Activated T-cell treated with anti-CD3 and anti-CD28 coated beads, Interleukin-2, amount 50 U/mL, for 48 hours (primary cell): ENCODE measurements around the gene RCN1.
"Not testable (repeated sequence)": the region's sequence is repeated elsewhere in the genome, so short reads cannot be mapped to it uniquely, and the experiment has no call there.

ENCODE experiments used
- DNase-seq, 2 experiments: peaks; one replicate each; pipeline ENCODE4 v3.0.0-alpha.2; 2020

The RCN1 gene

DNA sequence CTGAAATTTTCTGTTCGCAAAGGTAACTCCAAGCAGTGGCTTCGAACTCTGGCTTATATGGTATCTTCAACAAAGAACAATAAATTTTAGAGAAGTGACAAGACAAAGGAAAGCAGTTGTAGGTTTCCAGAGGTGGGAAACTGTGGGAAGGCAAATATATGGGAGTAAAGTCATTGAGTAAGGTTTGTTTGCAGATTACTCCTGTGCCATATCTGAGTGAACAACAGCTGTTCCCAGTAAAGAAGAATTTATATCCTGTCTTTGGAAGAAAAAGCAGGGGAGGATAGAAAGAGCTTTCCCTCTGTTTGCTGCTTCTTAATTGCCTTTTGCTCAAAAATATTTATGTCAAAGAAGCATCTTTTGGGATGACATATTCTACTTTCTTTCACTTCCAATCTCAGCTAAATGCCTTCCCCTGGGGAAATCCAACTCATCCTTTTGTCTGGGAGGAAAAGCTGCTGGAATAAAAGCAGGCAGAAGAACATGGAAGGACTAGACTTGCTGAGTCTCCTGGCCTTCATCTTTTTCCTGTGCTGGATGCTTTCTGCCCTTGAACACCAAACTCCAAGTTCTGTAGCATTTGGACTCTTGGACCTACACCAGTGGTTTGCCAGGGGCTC lies 10.4 kb upstream of the RCN1 start:
- no peak for DNase-seq

DNA sequence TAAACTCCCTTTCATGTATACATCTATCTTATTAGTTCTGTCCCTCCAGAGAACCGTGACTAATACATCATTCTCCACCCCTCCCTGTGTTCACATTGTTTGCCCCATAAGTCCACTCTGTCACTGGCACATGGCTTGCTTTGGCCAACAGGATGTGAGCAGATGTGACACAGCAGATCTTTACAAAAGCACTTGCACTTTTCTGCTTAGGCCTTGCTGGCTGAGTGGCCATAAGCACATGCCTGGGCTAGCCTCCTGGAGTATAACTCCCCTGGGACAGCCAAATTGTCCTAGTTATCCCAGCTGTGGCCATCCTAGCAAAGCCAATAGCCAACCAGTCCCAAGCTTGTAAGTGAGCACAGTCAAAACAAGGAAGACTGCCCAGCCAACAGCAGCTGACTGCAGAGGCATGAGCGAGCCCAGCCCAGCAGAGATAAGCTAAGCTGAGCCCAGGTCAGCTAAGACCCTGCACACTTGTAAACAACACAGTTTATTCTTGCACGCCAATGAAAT lies 9.7 kb upstream of the RCN1 start:
- no peak for DNase-seq

GRCh38 chr11:32081901-32082300 lies 9.0 kb upstream of the RCN1 start:
- DNase-seq: no peak

DNA sequence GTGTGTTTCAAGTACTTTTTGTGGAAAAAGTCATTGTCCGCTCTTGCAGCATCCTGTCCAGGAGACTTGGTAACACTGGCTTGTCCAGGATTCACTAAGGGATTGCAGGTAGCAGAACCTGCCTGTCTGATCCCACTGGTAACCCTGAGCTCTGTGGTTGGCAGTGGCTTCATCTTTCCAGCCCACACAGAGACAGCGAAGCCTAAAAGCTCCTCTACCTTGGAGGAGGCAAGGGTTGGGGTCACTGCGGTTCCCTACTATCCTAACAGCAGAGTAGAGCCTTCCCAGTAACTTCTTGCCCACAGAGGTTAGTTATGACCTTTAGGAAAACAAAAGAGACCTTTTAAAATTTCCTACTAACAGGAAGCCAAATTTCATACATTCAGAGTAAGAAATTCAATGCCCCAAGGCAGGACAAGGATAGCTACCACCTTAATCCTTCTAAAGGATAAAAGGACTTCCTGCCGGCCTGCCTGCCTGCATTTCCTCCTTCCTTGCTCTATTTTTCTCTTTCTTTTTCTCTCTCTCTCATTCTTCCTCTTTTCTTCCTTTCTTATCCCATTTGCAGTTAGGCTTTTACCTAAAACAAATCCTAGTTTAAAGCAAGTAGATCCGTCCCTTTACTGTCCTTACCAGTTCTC lies 8.4 kb upstream of the RCN1 start:
- DNase-seq: no peak

DNA sequence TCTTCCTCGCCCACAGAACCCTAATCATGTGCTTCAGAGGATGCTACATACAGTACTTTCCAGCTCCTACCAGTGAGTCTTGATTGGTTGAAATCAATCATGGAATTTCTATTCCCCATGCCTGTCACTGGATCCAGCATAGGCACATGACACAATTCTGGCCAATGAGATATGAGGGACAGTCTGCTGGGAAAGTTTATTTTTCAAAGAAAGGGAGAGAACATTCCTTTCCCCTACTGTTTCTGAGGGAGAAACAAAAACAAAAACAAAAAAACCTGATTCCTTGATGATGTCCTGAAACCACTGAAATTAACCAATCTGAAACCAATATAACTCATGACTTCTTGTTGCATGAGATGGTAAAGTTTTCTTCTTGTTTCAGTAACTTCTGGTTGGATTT lies 3.3 kb upstream of the RCN1 start:
- DNase-seq: no peak

- no peak for DNase-seq
These were observed 2.5 kb upstream of the RCN1 start for GRCh38 chr11:32088117-32088941.

DNA sequence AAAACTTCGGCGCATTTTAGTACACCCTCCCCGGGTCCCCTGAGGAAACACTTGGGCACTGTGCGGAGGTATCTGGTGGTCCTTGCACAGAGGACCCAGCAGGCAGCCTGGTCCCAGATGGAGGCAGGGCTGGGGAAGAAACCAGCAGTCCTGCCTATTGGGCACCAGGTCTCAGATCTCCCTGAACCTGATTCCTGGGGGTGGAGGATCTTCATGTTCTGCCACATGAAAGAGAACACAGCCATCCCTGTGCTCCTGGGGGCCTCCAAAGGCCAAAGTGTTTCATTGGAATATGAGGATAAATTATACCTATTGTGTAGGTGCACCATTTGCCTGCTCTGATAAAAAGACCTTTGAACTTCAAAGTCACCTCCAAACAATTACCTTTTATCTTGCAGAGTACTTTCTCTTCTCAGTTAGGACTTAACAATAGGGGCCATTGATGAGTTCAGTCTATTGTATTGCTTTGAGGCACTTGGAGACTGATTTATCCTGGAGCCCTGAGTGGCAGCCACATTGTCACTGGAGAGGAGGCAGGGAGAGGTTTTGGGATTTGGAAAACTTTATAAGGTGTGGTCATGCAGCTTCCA lies 1.8 kb downstream of the RCN1 start:
- no peak for DNase-seq

DNA sequence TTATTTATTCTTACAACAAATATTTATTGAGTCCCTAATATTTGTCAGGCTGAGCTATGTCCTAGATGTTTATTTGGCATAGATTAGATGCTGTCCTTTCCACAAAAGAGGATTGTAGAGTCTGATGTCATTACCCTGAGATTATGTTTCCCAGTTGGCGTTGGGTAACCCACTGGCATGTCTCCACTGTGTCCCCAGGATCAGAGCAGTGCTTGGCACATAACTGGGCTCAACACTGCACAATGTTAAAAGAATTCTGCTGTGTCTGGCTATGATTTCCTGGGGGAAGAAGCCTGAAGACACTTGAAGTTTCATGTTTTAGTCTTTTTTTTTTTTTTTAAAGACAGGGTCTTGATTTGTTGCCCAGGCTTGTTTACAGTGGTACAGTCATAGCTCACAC lies 4.0 kb downstream of the RCN1 start:
- no peak for DNase-seq

- DNase-seq: no peak
These were observed 7.4 kb downstream of the RCN1 start for GRCh38 chr11:32098142-32098903.

DNA sequence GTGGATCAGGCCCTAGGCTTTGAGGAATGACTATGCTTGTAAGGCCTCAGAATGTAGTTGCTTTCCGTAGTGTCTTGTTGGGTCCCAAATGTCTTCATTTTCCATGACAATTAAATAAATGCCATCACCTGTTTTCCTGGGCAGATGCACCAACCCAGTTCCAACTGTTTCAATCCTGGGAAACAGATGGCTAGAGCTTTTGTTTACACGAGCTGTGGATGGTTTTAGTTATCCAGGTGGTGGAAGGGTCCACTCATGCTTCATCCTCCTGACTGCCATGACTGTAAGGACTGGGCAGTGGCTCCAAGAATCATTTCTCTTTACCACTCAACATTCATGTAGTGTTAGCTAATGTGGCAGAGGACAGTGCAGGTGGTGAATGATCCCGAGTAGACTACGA lies 8.6 kb downstream of the RCN1 start:
- no peak for DNase-seq

- no peak for DNase-seq
These were observed 9.6 kb downstream of the RCN1 start for GRCh38 chr11:32100495-32100894.

- no peak for DNase-seq
These were observed 10.9 kb downstream of the RCN1 start for GRCh38 chr11:32101791-32102190.

DNA sequence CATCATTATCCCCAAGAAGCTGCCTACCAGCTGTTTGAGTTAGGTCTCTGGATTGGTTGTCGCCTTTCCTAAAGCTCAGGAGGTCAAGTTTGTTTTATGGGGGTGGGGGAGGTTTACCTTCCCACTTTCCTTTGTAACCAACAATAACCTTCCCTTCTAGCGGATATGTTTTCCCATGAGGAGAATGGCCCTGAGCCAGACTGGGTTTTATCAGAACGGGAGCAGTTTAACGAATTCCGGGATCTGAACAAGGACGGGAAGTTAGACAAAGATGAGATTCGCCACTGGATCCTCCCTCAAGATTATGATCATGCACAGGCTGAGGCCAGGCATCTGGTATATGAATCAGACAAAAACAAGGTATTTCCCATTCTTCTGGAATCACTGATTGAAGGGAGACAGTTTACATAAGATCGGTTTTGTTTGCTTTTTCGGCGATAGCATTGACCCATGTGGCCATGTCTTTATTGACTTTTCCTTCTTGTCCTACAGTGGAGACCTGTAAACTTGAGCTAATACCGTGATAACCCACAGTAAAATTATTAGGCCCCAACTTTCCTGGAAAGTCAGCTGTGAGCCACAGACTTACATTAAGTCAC lies 12.3 kb downstream of the RCN1 start:
- not testable (repeated sequence) for DNase-seq

- DNase-seq: no peak
These were observed 13.1 kb downstream of the RCN1 start for GRCh38 chr11:32103941-32104340.

DNA sequence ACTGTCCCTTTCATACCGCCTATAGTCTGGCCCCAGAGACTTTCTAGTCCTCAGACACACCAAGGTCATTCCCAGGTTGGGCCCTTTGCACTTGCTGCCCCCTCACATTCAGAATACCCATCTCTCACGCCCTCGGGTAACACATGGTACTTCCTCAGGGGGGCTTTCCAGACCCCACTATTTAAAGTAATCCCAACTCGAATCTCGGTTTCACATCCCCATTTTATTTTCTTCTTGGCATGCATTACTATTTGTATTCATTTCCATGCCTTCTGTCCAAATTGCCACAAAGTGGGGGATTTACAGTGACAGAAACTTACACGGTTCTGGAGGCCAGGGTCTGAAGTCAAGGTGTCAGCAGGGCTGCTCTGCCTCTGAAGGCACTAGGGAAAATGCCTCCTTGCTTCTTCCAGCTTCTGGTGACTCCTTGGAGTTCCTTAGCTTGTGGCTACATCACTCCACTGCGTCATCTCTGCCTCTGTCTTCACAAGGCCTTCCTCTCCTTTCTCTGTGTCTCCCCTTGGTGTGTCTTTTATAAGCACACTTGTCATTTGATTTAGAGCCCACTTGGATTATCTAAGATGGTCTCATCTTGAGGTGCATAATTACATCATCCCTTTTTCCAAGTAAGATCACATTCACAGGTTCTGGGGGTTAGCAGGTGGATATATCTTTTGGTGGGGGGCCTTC lies 15.1 kb downstream of the RCN1 start:
- DNase-seq: no peak

DNA sequence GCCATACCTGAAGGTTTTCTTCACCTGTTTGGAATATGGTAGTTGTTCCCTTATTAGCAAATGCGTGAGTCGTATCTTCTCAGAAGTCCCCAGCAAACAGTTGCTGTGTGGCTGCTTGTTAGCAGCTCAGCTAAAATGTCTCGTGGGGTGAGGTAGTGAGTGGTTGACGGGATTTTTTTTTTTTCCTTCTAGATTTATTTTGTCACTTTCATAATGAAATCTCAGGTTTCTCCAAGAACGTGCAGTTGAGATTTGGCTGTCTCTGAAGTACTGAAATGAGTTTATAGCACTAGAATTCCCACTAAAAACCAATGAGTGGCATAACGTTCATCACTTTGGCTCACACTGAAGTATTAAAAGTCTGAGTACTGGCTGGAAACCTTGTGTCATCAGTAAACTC lies 16.8 kb downstream of the RCN1 start:
- no peak for DNase-seq

DNA sequence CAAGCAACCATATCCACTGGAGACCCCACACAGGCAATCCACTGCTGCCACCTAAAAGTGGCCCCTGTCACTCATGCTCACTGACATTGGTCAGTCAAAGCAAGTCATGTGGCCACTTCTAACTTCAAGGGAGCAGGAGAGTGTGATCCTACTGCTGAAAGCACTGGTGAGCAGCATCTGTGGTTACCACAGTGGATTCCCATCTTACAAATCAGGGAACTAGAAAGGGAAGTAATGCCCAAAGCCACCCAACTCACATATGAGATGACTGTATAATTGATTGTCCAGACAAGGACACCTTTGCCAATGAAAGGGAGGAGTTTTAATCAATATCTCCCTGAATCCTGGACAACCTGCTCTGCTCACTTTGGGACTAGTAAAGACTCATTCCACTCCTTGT lies 17.7 kb downstream of the RCN1 start:
- no peak for DNase-seq

DNA sequence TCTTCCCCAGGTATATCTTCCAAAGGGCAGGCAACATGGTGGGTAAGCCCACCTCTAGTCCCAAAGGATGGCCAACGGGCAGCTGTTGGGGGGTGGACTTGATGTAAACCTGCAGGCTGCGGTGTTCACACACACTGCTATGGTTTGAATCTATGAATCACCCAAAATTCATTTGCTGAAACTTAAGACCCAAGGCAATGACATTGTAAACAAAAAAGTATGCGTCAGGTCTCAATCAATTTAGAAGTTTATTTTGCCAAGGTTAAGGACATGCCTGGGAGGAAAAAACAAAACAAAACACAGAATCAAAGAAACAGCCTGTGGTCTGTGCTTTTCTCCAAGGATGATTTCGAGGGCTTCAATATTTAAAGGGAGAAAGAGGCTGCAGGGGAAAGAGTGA lies 18.3 kb downstream of the RCN1 start:
- no peak for DNase-seq

GRCh38 chr11:32109592-32109991 lies 18.7 kb downstream of the RCN1 start:
- DNase-seq: no peak

DNA sequence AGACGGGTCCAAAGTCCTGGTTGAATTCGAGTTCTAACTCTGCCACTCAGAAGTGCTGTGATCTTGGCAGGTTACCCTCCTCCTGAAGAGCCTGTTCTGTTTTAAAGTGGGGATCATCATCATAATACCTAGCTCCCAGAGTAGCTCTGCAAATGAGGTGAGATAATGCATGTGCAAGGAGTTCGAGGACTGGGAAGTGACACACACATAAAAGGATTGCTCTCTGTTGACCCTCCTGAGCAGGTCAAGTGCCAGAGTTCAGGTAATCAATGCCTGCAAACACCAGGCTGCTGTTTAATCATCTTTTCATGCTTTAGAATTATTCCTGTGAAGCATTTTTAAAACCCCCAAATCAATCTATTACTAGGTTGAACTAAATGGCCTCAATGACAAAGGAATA lies 19.9 kb downstream of the RCN1 start:
- no peak for DNase-seq

DNA sequence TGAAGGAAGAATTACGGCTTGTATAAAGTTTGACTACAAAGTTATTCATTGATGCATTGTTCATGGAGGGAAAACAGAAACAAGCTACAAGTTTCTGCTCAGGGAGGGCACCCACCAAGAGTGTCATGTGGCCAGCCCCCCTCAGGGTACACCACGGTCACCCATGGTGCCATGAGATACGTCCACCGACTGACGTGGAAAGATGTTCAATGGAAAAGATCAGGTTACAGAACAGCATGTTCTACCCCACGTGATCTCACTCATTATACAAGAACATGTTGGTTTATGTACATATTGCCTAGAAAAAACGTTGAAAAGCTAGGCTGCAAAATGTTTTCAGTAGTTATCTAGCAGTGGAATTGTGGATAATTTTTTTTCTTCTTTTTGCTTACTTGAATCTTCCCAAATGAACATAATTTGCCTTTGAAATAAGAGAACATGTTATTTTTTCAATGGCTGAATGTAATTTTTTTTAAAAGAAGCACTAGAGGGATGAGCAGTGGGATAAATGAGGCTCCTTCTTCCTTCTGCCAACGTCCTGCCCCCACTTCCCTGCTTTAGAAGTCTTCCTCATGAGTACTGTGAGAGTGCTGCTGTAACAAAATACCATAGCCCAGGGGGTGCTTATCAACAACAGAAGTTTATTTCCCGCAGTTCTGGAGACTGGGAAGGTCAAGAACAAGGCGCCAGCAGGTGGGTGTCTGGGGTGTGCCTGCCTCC lies 22.5 kb downstream of the RCN1 start:
- no peak for DNase-seq
